ENCODE measurements around the gene SMIM35.

The SMIM35 gene

DNA sequence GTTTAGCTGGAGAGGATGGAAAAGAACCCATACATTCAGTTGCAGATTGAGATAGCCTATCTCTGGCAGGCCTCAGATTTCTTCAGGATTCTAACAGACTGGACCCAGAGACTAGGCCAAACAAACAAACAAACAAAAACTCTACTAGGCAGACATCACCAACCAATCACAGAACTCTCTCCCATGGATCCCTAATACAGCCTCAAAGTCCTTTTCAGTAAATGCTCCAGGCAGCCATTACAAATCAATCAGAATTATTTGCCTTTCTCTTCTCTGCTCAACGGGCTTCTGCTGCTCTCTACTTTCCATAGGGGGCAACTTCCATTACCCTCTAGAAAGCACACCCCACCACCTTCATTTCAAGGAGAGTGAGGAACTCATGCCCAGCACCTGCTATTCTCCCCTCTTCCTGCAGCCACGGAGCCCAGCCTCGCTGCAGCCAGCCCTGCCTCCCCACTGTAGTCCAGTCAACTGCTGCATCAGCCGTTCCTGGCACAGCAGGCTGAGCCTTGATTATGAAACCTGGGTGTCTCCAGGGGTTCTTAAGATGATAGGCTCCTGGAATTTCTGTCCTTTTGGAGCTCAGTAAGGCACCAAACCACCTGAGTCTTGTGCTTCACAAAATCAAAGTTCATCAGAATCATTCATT lies 19.0 kb upstream of the SMIM35 start:
- Histone ChIP-seq H3K27me3 (ENCODE audit: control insufficient read depth, insufficient read depth, low read length) (no peaks in the 10 kb centered on the region), H3K9me3 (ENCODE audit: control insufficient read depth, low read length) (no peaks in the 10 kb centered on the region), H3K9ac (ENCODE audit: low read length) (no peak overlapping the region), H3K4me1 (ENCODE audit: control insufficient read depth, insufficient read depth, low read length) (peaks cover 1% of the 10 kb centered on the region), H3K4me3 (ENCODE audit: low read length) (no peak overlapping the region), H3K36me3 (ENCODE audit: control insufficient read depth, insufficient read depth, low read length) (no peaks in the 10 kb centered on the region)

DNA sequence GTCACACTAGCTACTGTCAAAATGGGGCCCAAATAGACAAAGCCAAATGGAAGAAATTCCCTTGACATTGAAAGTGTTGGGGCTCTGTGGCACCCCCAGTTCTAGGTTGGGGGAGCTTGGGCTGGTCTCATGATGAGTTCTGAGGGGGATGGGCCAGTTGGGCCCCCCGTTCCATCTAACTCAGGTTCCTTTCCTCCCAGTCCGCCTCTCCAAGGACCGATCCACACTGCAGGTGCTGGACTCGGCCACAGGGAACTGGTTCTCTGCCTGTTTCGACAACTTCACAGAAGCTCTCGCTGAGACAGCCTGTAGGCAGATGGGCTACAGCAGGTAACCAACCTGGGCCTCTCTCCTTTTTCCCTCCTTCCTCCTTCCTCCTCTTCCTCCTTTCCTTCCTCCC lies 17.7 kb upstream of the SMIM35 start:
- H3K36me3 ChIP-seq (ENCODE audit: control insufficient read depth, insufficient read depth, low read length) = peaks cover 6% of the 10 kb centered on the region
- no peaks in the 10 kb centered on the region for H3K27me3 ChIP-seq (ENCODE audit: control insufficient read depth, insufficient read depth, low read length)
- H3K4me1 ChIP-seq (ENCODE audit: control insufficient read depth, insufficient read depth, low read length) = no peaks in the 10 kb centered on the region
- H3K9me3 ChIP-seq (ENCODE audit: control insufficient read depth, low read length) = no peaks in the 10 kb centered on the region
- no peak overlapping the region for H3K9ac ChIP-seq (ENCODE audit: low read length)
- H3K4me3 ChIP-seq (ENCODE audit: low read length) = no peak overlapping the region

DNA sequence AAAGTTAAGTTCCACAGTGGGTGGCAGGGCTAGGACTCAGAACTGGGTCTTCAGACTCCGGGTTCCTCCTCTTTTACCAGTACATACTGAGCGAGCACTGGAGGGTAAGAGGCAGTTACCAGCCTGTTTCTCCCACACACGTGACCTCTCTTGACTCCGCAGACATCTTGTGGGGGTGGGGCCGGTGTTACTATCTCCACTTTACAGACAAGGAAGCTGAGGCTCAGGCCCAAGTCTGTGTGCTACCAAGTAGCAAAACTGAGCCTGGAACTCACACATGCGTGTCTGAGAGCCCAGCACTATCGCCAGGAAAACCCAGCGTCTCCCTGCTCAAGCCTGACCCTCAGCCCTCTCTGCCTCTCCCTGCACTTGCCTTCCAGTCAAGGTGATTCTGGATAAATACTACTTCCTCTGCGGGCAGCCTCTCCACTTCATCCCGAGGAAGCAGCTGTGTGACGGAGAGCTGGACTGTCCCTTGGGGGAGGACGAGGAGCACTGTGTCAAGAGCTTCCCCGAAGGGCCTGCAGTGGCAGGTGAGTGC lies 16.0 kb upstream of the SMIM35 start:
- Histone ChIP-seq H3K27me3 (ENCODE audit: control insufficient read depth, insufficient read depth, low read length) (no peaks in the 10 kb centered on the region), H3K9me3 (ENCODE audit: control insufficient read depth, low read length) (no peaks in the 10 kb centered on the region), H3K4me1 (ENCODE audit: control insufficient read depth, insufficient read depth, low read length) (no peaks in the 10 kb centered on the region), H3K4me3 (ENCODE audit: low read length) (no peak overlapping the region), H3K36me3 (ENCODE audit: control insufficient read depth, insufficient read depth, low read length) (peaks cover 6% of the 10 kb centered on the region), H3K9ac (ENCODE audit: low read length) (no peak overlapping the region)

DNA sequence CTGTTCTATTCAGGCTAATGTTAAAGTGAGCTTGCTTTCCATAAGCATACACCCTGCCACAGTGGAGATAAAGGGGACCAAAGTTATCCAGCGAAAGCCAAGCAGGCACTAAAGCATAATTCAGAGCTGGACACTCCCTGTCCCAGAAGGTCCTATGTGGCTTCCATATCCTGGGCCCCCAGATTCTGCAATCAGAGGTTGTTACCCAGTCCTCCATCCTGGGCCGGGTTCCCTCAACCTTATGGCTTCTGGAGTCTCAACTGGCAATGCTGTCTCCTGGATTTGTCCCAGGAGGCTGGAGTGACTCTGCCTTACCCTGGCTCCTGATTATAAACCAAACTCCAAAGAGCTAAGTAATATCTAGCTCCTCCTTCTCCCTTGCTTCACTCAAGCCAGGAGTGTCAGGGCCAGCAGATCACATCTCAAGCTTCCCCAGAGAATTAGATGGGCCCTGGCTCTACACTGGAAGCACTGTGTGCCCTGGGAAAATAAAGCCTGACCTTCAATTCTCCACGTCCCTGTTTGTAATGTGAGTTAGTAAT lies 14.0 kb upstream of the SMIM35 start:
- Histone ChIP-seq H3K36me3 (ENCODE audit: control insufficient read depth, insufficient read depth, low read length) (peaks cover 6% of the 10 kb centered on the region), H3K4me1 (ENCODE audit: control insufficient read depth, insufficient read depth, low read length) (peaks cover 4% of the 10 kb centered on the region), H3K27me3 (ENCODE audit: control insufficient read depth, insufficient read depth, low read length) (no peaks in the 10 kb centered on the region), H3K4me3 (ENCODE audit: low read length) (no peak overlapping the region), H3K9ac (ENCODE audit: low read length) (no peak overlapping the region), H3K9me3 (ENCODE audit: control insufficient read depth, low read length) (no peaks in the 10 kb centered on the region)

DNA sequence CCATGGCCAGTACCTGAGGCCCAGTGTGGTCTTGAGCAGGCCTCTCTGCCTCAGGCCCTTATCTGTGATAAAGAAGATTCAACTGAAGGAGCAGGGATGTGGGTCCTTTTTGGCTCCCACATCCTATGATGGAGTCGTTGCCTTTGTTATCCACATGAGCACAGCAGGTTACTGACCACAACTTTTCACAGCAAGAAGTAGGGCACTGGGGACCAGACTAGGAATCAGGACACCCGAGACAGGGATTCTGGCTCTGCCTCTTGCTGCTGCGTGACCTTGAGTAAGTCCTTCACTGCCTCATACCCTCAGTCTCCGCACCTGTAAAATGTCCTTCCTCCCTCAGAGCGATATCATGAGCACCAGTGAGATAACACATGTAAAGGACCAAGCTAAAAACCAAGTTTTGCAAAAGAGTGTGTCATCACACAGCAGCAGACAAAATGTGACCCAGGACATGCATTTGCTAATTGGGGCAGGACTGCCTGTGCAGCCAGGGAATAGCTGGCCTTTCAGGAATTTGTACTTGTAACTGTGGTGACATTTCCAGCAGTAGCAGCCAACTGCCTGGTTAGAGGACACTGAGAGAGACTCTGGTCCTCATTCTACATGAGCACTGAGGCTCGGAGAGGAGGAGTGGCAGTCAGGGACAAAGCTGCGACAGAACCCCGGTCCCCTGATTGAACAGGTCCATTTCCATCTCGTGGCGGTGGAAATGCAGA lies 13.2 kb upstream of the SMIM35 start:
- peaks cover 6% of the 10 kb centered on the region for H3K36me3 ChIP-seq (ENCODE audit: control insufficient read depth, insufficient read depth, low read length)
- H3K4me1 ChIP-seq (ENCODE audit: control insufficient read depth, insufficient read depth, low read length) = peaks cover 6% of the 10 kb centered on the region
- H3K4me3 ChIP-seq (ENCODE audit: low read length) = no peak overlapping the region
- no peak overlapping the region for H3K9ac ChIP-seq (ENCODE audit: low read length)
- no peaks in the 10 kb centered on the region for H3K9me3 ChIP-seq (ENCODE audit: control insufficient read depth, low read length)
- H3K27me3 ChIP-seq (ENCODE audit: control insufficient read depth, insufficient read depth, low read length) = no peaks in the 10 kb centered on the region

DNA sequence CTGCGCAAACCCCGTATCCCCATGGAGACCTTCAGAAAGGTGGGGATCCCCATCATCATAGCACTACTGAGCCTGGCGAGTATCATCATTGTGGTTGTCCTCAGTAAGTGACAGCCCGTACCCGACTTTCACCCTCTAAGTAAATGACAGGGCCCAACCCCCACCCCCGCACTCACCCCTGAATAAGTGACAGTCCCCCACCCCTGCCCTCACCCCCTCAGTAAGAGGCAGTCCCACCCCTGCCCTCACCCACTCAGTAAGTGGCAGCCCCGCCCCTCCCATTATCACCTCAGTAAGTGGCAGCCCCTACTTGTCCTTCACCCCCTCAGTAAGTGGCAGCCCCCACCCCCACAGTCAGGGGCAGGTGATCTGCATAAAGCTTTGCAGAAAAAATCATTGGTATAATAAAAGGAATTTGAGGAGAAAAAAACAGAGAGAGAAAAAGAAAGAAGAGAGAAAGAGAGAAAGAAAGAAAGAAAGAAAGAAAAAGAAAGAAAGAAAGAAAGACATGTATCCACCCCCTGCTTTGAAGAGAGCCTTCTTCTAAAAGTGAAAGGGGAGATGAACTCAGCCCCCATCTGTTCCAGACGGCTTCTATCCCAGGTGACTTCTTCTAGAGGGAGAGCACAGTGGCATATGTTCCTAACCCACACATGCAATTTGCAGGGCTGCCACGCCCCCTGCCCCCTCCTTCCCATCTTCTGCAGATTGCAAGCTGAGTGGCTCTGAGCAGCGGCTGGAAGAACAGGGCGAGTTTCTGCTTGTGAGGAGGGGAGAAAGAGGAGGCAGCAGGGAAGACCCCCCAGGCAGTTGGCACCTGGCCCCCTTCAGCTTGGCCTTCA lies 12.5 kb upstream of the SMIM35 start:
- Histone ChIP-seq H3K9ac (ENCODE audit: low read length) (no peak overlapping the region), H3K36me3 (ENCODE audit: control insufficient read depth, insufficient read depth, low read length) (peaks cover 6% of the 10 kb centered on the region), H3K4me1 (ENCODE audit: control insufficient read depth, insufficient read depth, low read length) (peaks cover 6% of the 10 kb centered on the region), H3K27me3 (ENCODE audit: control insufficient read depth, insufficient read depth, low read length) (no peaks in the 10 kb centered on the region), H3K4me3 (ENCODE audit: low read length) (no peak overlapping the region), H3K9me3 (ENCODE audit: control insufficient read depth, low read length) (no peaks in the 10 kb centered on the region)

DNA sequence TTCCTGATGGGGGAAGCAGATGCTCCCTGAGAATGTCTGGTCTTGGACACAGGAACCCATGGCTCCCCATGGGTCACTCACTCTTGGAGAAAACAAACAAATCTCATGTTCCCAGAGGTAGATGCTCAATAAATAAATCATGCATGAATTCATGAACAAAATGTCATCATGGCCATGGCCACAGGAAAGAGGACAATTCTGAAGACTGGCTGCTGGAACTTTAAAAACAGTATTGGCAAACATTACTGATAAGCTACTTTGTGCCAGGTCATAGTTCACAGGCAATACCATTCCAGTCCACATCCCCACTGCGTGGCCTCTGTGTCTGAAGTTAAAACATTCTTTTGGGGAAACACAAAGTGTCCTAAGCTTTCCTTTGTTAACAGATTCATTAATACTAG lies 9.2 kb upstream of the SMIM35 start:
- Histone ChIP-seq H3K27me3 (ENCODE audit: control insufficient read depth, insufficient read depth, low read length) (no peaks in the 10 kb centered on the region), H3K9me3 (ENCODE audit: control insufficient read depth, low read length) (no peaks in the 10 kb centered on the region), H3K9ac (ENCODE audit: low read length) (no peak overlapping the region), H3K36me3 (ENCODE audit: control insufficient read depth, insufficient read depth, low read length) (peaks cover 6% of the 10 kb centered on the region), H3K4me1 (ENCODE audit: control insufficient read depth, insufficient read depth, low read length) (peaks cover 31% of the 10 kb centered on the region), H3K4me3 (ENCODE audit: low read length) (no peak overlapping the region)

DNA sequence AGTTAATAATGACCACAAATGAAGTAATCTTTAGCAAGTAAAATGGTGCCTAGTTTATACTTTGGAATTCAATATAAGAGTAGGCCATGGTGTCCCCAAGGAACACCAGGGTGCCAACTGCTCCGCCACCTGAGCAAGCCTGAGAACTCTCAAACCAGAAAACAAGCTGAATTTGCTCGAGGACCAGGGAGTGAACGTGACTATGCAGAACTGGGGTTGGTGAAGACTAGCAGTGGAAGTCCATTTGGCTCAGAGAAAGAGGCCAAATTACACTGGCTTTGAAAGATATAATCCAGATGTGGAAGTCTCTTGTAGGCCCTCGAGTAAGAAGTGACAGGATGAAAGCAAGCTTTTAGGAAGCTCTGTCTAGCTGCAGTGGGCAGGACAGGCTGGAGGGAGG lies 8.7 kb upstream of the SMIM35 start:
- Histone ChIP-seq H3K27me3 (ENCODE audit: control insufficient read depth, insufficient read depth, low read length) (no peaks in the 10 kb centered on the region), H3K9ac (ENCODE audit: low read length) (no peak overlapping the region), H3K9me3 (ENCODE audit: control insufficient read depth, low read length) (no peaks in the 10 kb centered on the region), H3K36me3 (ENCODE audit: control insufficient read depth, insufficient read depth, low read length) (peaks cover 6% of the 10 kb centered on the region), H3K4me3 (ENCODE audit: low read length) (no peak overlapping the region), H3K4me1 (ENCODE audit: control insufficient read depth, insufficient read depth, low read length) (peaks cover 34% of the 10 kb centered on the region)

DNA sequence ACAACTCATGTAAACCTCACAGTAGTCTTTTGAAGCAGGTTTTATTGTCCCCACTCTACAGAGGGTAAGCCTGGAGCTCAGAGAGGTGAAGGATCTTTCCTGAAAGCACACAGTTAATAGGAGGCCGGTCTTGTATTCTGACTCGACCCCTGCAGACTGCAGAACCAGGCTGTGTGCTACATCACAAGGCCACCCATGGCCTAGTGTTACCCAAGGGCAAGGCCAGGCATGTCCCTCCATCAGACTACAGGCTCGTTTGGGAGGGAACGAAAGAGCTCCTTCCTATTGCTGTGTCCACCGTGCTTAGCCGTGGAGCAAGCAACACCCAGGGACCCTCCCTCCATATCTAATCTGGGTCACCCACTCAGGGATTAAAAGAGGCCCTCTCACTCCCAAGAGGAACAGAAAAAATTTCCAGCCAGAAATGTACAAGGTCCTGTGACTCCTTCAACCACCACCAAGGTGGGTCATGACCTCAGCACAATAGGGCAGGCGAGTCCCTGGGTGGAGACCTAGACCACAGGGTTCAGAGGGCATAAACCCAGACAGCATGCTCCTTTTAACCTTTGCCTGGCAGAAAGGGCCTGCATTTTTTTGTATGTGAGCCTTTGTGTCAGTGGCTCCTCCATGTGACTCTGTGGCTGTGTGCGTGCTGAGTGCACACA lies 6.3 kb upstream of the SMIM35 start:
- H3K27me3 ChIP-seq (ENCODE audit: control insufficient read depth, insufficient read depth, low read length) = no peaks in the 10 kb centered on the region
- peaks cover 47% of the 10 kb centered on the region for H3K4me1 ChIP-seq (ENCODE audit: control insufficient read depth, insufficient read depth, low read length)
- H3K9me3 ChIP-seq (ENCODE audit: control insufficient read depth, low read length) = no peaks in the 10 kb centered on the region
- H3K36me3 ChIP-seq (ENCODE audit: control insufficient read depth, insufficient read depth, low read length) = no peaks in the 10 kb centered on the region
- H3K9ac ChIP-seq (ENCODE audit: low read length) = no peak overlapping the region
- no peak overlapping the region for H3K4me3 ChIP-seq (ENCODE audit: low read length)

DNA sequence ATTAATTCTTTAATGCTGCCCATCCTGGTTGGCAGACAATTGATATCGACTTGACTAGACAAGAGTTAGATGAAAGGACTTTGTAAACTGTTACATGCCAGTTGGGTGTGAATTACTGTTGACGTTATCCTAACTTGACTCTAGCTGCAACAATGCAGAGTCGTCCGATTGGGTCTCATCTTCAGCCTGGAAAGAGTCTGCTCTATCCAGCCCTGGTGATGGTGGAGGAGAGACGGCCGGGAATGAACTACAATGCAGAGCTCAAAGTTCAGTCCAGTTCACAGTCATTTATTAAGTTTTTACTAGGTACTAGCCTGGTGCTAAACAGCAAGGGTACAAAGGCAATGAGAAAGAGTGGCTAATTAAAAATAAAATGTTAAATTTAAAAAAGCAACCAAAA lies 4.9 kb upstream of the SMIM35 start:
- no peak overlapping the region for H3K9ac ChIP-seq (ENCODE audit: low read length)
- no peaks in the 10 kb centered on the region for H3K9me3 ChIP-seq (ENCODE audit: control insufficient read depth, low read length)
- H3K27me3 ChIP-seq (ENCODE audit: control insufficient read depth, insufficient read depth, low read length) = no peaks in the 10 kb centered on the region
- no peak overlapping the region for H3K4me3 ChIP-seq (ENCODE audit: low read length)
- H3K36me3 ChIP-seq (ENCODE audit: control insufficient read depth, insufficient read depth, low read length) = peaks cover 6% of the 10 kb centered on the region
- H3K4me1 ChIP-seq (ENCODE audit: control insufficient read depth, insufficient read depth, low read length) = peaks cover 58% of the 10 kb centered on the region

DNA sequence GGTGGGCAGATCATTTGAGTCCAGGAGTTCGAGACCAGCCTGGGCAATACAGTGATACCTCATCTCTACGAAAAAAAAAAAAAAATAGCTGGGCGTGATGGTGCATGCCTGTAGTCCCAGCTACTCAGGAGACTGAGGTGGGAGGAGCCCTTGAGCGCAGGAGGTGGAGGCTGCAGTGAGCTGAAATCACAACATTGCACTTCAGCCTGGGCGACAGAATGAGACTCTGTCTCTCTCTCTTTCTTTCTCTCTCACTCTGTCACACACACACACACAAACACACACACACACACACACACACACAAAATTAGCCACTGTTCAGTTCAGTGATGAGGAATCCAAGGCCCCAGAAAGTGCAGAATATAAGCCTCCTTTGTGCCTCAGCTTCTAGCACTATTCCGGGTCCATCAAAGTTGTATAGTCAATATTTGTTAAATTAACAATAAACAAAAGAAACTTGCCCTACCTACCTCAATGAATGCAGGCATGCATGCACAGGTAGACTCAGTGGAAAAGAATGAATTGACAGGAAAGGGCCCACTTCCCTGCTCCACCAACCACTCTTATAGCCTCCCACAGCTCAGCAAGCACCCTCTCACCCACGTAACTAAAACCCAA lies 3.9 kb upstream of the SMIM35 start:
- no peaks in the 10 kb centered on the region for H3K27me3 ChIP-seq (ENCODE audit: control insufficient read depth, insufficient read depth, low read length)
- H3K4me3 ChIP-seq (ENCODE audit: low read length) = no peak overlapping the region
- H3K36me3 ChIP-seq (ENCODE audit: control insufficient read depth, insufficient read depth, low read length) = peaks cover 6% of the 10 kb centered on the region
- H3K4me1 ChIP-seq (ENCODE audit: control insufficient read depth, insufficient read depth, low read length) = peaks cover 53% of the 10 kb centered on the region
- no peak overlapping the region for H3K9ac ChIP-seq (ENCODE audit: low read length)
- H3K9me3 ChIP-seq (ENCODE audit: control insufficient read depth, low read length) = no peaks in the 10 kb centered on the region

Data from mucosa of stomach (tissue), 1 donor.